Stimulated activated CD4-positive, alpha-beta T cell treated with anti-CD3 and anti-CD28 coated beads, Interleukin-4, amount 100 ng/mL, for 24 hours (primary cell): ENCODE measurements around the gene PTPRN2.
"Not testable (repeated sequence)": the region's sequence is repeated elsewhere in the genome, so short reads cannot be mapped to it uniquely, and the experiment has no call there.

Experiments used
- DNase-seq: peaks from one replicate; pipeline ENCODE4 v3.0.0-alpha.2; 2020

PTPRN2 gene

GRCh38 chr7:158284617-158285382, 302.8 kb downstream of the PTPRN2 start:
- no peak for DNase-seq

- no peak for DNase-seq
These were observed 303.5 kb downstream of the PTPRN2 start for GRCh38 chr7:158284121-158284520.

- DNase-seq: no peak
These were observed 304.3 kb downstream of the PTPRN2 start for GRCh38 chr7:158283016-158283974.

- no peak for DNase-seq
These were observed 305.1 kb downstream of the PTPRN2 start for GRCh38 chr7:158282461-158283001.

- no peak for DNase-seq
These were observed 306.2 kb downstream of the PTPRN2 start for GRCh38 chr7:158281441-158281840.

GRCh38 chr7:158280448-158281144, 307.0 kb downstream of the PTPRN2 start:
- no peak for DNase-seq

GRCh38 chr7:158279539-158280447, 307.8 kb downstream of the PTPRN2 start:
- no peak for DNase-seq

GRCh38 chr7:158278745-158279320, 308.8 kb downstream of the PTPRN2 start:
- DNase-seq: no peak

GRCh38 chr7:158277219-158278141, 310.1 kb downstream of the PTPRN2 start:
- no peak for DNase-seq

- DNase-seq: no peak
These were observed 311.0 kb downstream of the PTPRN2 start for GRCh38 chr7:158276414-158277218.

- no peak for DNase-seq
These were observed 311.8 kb downstream of the PTPRN2 start for GRCh38 chr7:158275711-158276413.

GRCh38 chr7:158274996-158275395, 312.6 kb downstream of the PTPRN2 start:
- no peak for DNase-seq

- no peak for DNase-seq
These were observed 313.2 kb downstream of the PTPRN2 start for GRCh38 chr7:158274404-158274811.

GRCh38 chr7:158273756-158274342, 313.8 kb downstream of the PTPRN2 start:
- not testable (repeated sequence) for DNase-seq

GRCh38 chr7:158273138-158273651, 314.4 kb downstream of the PTPRN2 start:
- DNase-seq: no peak

GRCh38 chr7:158272509-158273137, 315.0 kb downstream of the PTPRN2 start:
- no peak for DNase-seq

- no peak for DNase-seq
These were observed 315.5 kb downstream of the PTPRN2 start for GRCh38 chr7:158272091-158272490.

GRCh38 chr7:158271646-158272045, 316.0 kb downstream of the PTPRN2 start:
- no peak for DNase-seq
